GM12878 (cell line): ENCODE data around the gene UTP11. TPM values are rescaled to one million over a fixed set of nuclear protein-coding genes. Genes with fewer than 3 reads are reported as not detected.
A peak's percentile ranks its signal among the peaks of the same experiment; 100 is the strongest.

Experiments
- ATAC-seq: fragments of 200-7000 bp; cut with Tn5 transposase; 3 replicates; pipeline ENCODE4 v1.9.1; 2020; ENCODE audit warnings: mild to moderate bottlenecking, moderate library complexity
- BruUV-seq: library from RNA; stranded (reverse); fragments of 400-500 nt; replicated peaks from 2 replicates; lab custom pipeline; 2021; lab: Mats Ljungman, UMichigan
- CTCF ChIA-PET: fragments of 300-600 bp; sonication (Branson Sonifier 250); formaldehyde crosslinking; extraction: SDS; loops from one replicate; lab custom pipeline; 2021; ENCODE audit warnings: inconsistent platforms; lab: Yijun Ruan, JAX
- POLR2A ChIA-PET: fragments of 350-600 bp; formaldehyde crosslinking; extraction: SDS; loops from one replicate; lab custom pipeline; 2021; ENCODE audit warnings: inconsistent platforms; lab: Charles Lee
- RAD21 ChIA-PET: fragments of 300-600 bp; sonication (Branson Sonifier 250); formaldehyde crosslinking; loops from one replicate; lab custom pipeline; 2023; ENCODE audit warnings: antibody characterized with exemption; ENCODE audit not compliant: unreplicated experiment; lab: Charles Lee
- SMC1A ChIA-PET: fragments of 300-600 bp; sonication (Branson Sonifier 250); formaldehyde crosslinking; loops from one replicate; lab custom pipeline; 2023; ENCODE audit not compliant: unreplicated experiment, uncharacterized antibody; lab: Charles Lee
- DNase-seq: peaks from one replicate; pipeline ENCODE4 v3.0.0-alpha.2; 2011; ENCODE audit warnings: low read depth, low spot score
- FAIRE-seq: peaks from 3 replicates; lab custom pipeline; 2011; peaks lifted over from hg19 to GRCh38; lab: Jason Lieb, UNC
- H2AFZ ChIP-seq: 2 replicates; pipeline ENCODE4 v1.6.0; 2011; ENCODE audit warnings: low read depth, low read length, control low read depth; ENCODE audit not compliant: control insufficient read depth
- H3K27ac ChIP-seq: 2 replicates; pipeline ENCODE4 v1.5.1; 2011; ENCODE audit warnings: control low read depth; ENCODE audit not compliant: control insufficient read depth, insufficient read depth
- H3K27me3 ChIP-seq, 2 experiments: replicated peaks in 1 of 2; 2 replicates each; pipeline versions ENCODE4 v1.6.0 to v1.6.1; 2011; ENCODE audit warnings: low read length in 1 of 2; ENCODE audit not compliant: control insufficient read depth in 2 of 2, insufficient read depth in 2 of 2
- H3K36me3 ChIP-seq, 2 experiments: 2 replicates each; pipeline ENCODE4 v1.5.1; 2011; ENCODE audit warnings: low read length in 1 of 2; ENCODE audit not compliant: control insufficient read depth in 2 of 2, insufficient read depth in 2 of 2
- H3K4me1 ChIP-seq: 2 replicates; pipeline ENCODE4 v1.6.1; 2011; ENCODE audit warnings: mild to moderate bottlenecking, low read length, moderate library complexity, mixed read lengths; ENCODE audit not compliant: control insufficient read depth, insufficient read depth
- H3K4me2 ChIP-seq: 2 replicates; pipeline ENCODE4 v1.6.0; 2011; ENCODE audit warnings: control low read depth; ENCODE audit not compliant: control insufficient read depth, insufficient read depth
- H3K4me3 ChIP-seq: fragments of 200-600 bp; sonication (generic); 2 replicates; pipeline ENCODE4 v1.5.1; 2016
- H3K79me2 ChIP-seq: 2 replicates; pipeline ENCODE4 v1.6.0; 2011; ENCODE audit warnings: low read length; ENCODE audit not compliant: control insufficient read depth, insufficient read depth
- H3K9ac ChIP-seq: 2 replicates; pipeline ENCODE4 v1.8.0; 2011; ENCODE audit warnings: low read length, control low read depth, mixed read lengths; ENCODE audit not compliant: control insufficient read depth, insufficient read depth
- H3K9me3 ChIP-seq: replicated peaks from 3 replicates; pipeline ENCODE4 v1.5.1; 2011; ENCODE audit warnings: mild to moderate bottlenecking, low read length; ENCODE audit not compliant: control insufficient read depth, insufficient read depth
- H4K20me1 ChIP-seq: 2 replicates; pipeline ENCODE4 v1.6.0; 2011; ENCODE audit not compliant: control insufficient read depth, insufficient read depth
- BCL11A ChIP-seq: IDR thresholded peaks from 2 replicates; pipeline ENCODE4 v1.6.1; 2011; ENCODE audit warnings: low read depth, low read length
- FOS ChIP-seq: IDR thresholded peaks from 3 replicates; pipeline ENCODE4 v1.6.1; 2011; ENCODE audit warnings: borderline replicate concordance; ENCODE audit not compliant: insufficient read length; ENCODE audit errors: extremely low read depth
- IKZF1 ChIP-seq: fragments of 450-650 bp; conservative IDR thresholded peaks from 2 replicates; pipeline ENCODE4 v1.6.1; 2017; ENCODE audit warnings: antibody characterized with exemption, mild to moderate bottlenecking
- SPI1 ChIP-seq: IDR thresholded peaks from 2 replicates; pipeline ENCODE4 v1.6.1; 2011; ENCODE audit warnings: low read depth, mild to moderate bottlenecking, low read length, moderate library complexity, borderline replicate concordance; ENCODE audit not compliant: insufficient read depth
- WGBS: methylation state at CpG from one replicate; pipeline ENCODE4 v1.1.6; 2016; ENCODE audit warnings: low lambda C conversion rate; ENCODE audit not compliant: insufficient replicate concordance, insufficient coverage; ENCODE audit errors: missing lambda C conversion rate; 5-methylcytosine and 5-hydroxymethylcytosine counted together
- in situ Hi-C: fragments of 300-500 bp; cut with MboI; formaldehyde crosslinking; loops from 9 replicates; pipeline ENCODE4 v1.14.3; 2018; ENCODE audit warnings: mixed read lengths
- intact Hi-C: fragments of 100-400 bp; cut with micrococcal nuclease; formaldehyde crosslinking; loops from one replicate; pipeline ENCODE4 v1.14.2; 2022; ENCODE audit not compliant: unreplicated experiment
- polyA plus RNA-seq, 11 experiments: library from polyadenylated mRNA; depleted of rRNA in 4 of 11; unstranded in 6 of 11; stranded (reverse) in 5 of 11; fragments of >200 nt; fragmentation: Nextera tagmentation in 4 of 11; fragmentation: Illumina TruSeq in 1 of 11; extraction: Ambion mirVana in 4 of 11; extraction: Trizol in 1 of 11; gene quantifications; 1 replicate in 1 of 11; 2 replicates in 10 of 11; pipeline versions ENCODE4 v1.2.1 to v1.2.3, GENCODE V29; 2011 to 2016; ENCODE audit warnings: inconsistent platforms in 2 of 11, missing spikeins in 2 of 11, low read depth in 1 of 11
- total RNA-seq, 4 experiments: library from RNA; depleted of rRNA in 3 of 4; stranded (reverse); fragments of >200 nt in 3 of 4; fragmentation: Illumina TruSeq in 1 of 4; extraction: Trizol in 1 of 4; gene quantifications; 2 replicates each; pipeline versions ENCODE4 v1.2.1 to v1.2.3, GENCODE V29; 2013 to 2021
- TF ChIP-seq, protein P1 (sequence below): IDR thresholded peaks from 2 replicates; pipeline ENCODE4 v1.6.1; 2011; ENCODE audit warnings: borderline replicate concordance, low read depth, mild to moderate bottlenecking, moderate library complexity, mixed read lengths, low read length; ENCODE audit not compliant: insufficient read depth; ENCODE audit errors: extremely low read length
- TF ChIP-seq, protein P2 (sequence below): IDR thresholded peaks from 2 replicates; pipeline ENCODE4 v1.6.1; 2011; ENCODE audit warnings: low read depth, low read length, improper control_type of control experiment, borderline replicate concordance
- TF ChIP-seq, protein P3 (sequence below): IDR thresholded peaks from 2 replicates; pipeline ENCODE4 v1.6.1; 2012; ENCODE audit warnings: low read depth, low read length, improper control_type of control experiment

UTP11 gene
- total and polyA plus RNA-seq, 10 of the 15 experiments (the other 5 are each of a cell fraction or from before 2014, with no cell fraction given) = 34.5 to 146 (median 64.2) TPM

DNA sequence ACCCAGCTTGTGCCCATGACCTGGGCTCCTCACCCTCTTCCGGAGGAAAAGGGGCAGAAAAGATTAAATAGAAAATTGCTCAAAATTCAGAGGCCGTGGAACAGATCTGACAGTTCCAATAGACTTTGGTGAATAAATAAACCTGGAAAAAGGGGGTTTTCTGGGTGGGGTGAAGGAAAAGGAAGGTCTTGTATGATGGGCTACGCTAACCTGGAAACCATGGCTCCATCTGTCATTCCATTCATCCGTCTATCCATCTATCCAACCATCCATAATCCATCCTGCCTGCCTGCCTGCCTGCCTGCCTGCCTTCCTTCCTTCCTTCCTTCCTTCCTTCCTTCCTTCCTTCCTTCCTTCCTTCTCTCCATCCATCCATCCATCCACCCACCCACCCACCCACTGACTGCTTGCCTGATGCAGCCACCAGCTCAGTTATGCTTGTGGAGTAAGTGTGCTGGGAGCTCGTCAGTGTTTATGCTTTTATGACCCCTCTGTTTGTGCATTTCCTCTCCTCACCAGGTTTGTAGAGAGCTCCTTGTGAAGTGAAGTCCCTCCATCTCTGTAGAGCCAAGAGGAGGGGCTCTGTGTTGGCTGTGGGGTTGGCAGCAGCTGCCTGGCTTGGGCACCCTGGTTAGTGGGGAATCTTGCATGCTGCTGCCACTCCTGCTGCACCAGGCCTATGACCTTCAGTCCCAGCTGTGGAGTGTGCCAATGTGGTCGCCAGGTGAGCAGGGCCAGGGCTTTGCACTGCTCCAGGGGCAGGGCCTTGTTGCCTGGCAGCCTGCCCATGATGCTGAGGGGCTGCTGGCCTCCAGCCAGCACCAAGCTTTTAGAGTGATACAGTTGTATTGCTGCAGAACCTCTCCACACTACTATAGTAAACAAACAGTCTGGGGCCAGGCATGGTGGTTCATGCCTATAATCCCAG lies 50.1 kb downstream of the UTP11 start:
- peak overlapping the region; percentile 21; the same call in 1 of the 2 replicates for H3K9ac ChIP-seq

More for the DNA sequence above, 50.1 kb downstream of the UTP11 start:
- Histone ChIP-seq H3K27me3 (no peaks in the 10 kb centered on the region), H3K4me3 (no peak overlapping the region), H3K79me2 (no peaks in the 10 kb centered on the region), H3K27ac (peak overlapping the region; percentile 71), H3K4me2 (peak overlapping the region; percentile 71), H3K4me1 (peaks cover 15% of the 10 kb centered on the region), H4K20me1 (no peaks in the 10 kb centered on the region), H3K9me3 (no peaks in the 10 kb centered on the region), H2AFZ (no peak overlapping the region), H3K36me3 (no peaks in the 10 kb centered on the region)
- in situ Hi-C loops (no loop called here), intact Hi-C loops (loop anchor here (5.0 kb wide), 1 partner anchor 110 kb away; no protein-coding TSS in a partner anchor)
- POLR2A ChIA-PET = interaction anchor here (0.5 to 3.2 kb wide), 9 partner anchors 9 to 1045 kb away, joined by 3 to 13 read pairs (median 5); partner anchors contain the start of gene POU3F1
- no peak for DNase-seq
- SMC1A ChIA-PET = interaction anchor here (0.6 to 4.3 kb wide), 14 partner anchors 9 to 532 kb away, joined by 3 to 51 read pairs (median 5); partner anchors contain the start of gene POU3F1
- RAD21 ChIA-PET = interaction anchor here (0.7 to 8.9 kb wide), 12 partner anchors 9 to 446 kb away, joined by 3 to 73 read pairs (median 6); partner anchors contain the start of gene POU3F1
- BruUV-seq = no TSS peak
- 47% methylated on average over 6 of the region's 6 CpGs for WGBS
- TF ChIP-seq BCL11A = no peak
- TF ChIP-seq IKZF1 = no peak; the same call in 1 of the 2 replicates
- TF ChIP-seq, protein P1, sequence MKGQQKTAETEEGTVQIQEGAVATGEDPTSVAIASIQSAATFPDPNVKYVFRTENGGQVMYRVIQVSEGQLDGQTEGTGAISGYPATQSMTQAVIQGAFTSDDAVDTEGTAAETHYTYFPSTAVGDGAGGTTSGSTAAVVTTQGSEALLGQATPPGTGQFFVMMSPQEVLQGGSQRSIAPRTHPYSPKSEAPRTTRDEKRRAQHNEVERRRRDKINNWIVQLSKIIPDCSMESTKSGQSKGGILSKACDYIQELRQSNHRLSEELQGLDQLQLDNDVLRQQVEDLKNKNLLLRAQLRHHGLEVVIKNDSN = no peak
- TF ChIP-seq, protein P2, sequence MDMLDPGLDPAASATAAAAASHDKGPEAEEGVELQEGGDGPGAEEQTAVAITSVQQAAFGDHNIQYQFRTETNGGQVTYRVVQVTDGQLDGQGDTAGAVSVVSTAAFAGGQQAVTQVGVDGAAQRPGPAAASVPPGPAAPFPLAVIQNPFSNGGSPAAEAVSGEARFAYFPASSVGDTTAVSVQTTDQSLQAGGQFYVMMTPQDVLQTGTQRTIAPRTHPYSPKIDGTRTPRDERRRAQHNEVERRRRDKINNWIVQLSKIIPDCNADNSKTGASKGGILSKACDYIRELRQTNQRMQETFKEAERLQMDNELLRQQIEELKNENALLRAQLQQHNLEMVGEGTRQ = no peak
- TF ChIP-seq SPI1 = no peak
- TF ChIP-seq, protein P3, sequence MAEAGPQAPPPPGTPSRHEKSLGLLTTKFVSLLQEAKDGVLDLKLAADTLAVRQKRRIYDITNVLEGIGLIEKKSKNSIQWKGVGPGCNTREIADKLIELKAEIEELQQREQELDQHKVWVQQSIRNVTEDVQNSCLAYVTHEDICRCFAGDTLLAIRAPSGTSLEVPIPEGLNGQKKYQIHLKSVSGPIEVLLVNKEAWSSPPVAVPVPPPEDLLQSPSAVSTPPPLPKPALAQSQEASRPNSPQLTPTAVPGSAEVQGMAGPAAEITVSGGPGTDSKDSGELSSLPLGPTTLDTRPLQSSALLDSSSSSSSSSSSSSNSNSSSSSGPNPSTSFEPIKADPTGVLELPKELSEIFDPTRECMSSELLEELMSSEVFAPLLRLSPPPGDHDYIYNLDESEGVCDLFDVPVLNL = no peak
- no peak for TF ChIP-seq FOS
- peak; percentile 4; the same call in 1 of the 3 replicates for ATAC-seq
- no peak for FAIRE-seq
- CTCF ChIA-PET = interaction anchor here (0.9 to 3.9 kb wide), 13 partner anchors 9 to 90 kb away, joined by 3 to 71 read pairs (median 4); partner anchors contain the start of gene POU3F1
